ENCODE measurements around the gene KATNA1. TPM values are rescaled to one million over a fixed set of nuclear protein-coding genes. Genes with fewer than 3 reads are reported as not detected.

The KATNA1 gene
- total and polyA plus RNA-seq, 9 of the 15 experiments (the other 6 are each of a cell fraction or from before 2014, with no cell fraction given): 22.5 to 76.9 (median 45.0) TPM

GRCh38 chr6:149642829-149643580 is 5.5 kb downstream of the KATNA1 start:
- CTCF ChIA-PET (ENCODE audit: low intra/inter-chr PET ratio): interaction anchor here (0.6 kb wide), 1 partner anchor 98 kb away, joined by 3 read pairs; no protein-coding TSS in a partner anchor
- Histone ChIP-seq H3K9me1 (ENCODE audit: control insufficient read depth, insufficient read depth, low read length) (no peaks in the 10 kb centered on the region), H3K4me3 (no peak overlapping the region), H3K4me2 (ENCODE audit: insufficient read depth, low read length) (no peak overlapping the region), H3K79me2 (ENCODE audit: control insufficient read depth, insufficient read depth, low read length) (peaks cover 73% of the 10 kb centered on the region), H3K36me3 (ENCODE audit: control insufficient read depth, insufficient read depth, low read length) (peaks cover 13% of the 10 kb centered on the region), H4K20me1 (replicated peaks; ENCODE audit: control insufficient read depth, insufficient read depth, low read length) (no peaks in the 10 kb centered on the region), H3K9ac (ENCODE audit: insufficient read depth in 1 of 2, low read depth in 2 of 2, low read length in 2 of 2) (peak overlapping the region in 1 of 2 experiments; percentile 63; a peak in 1 of 4 replicates), H2AFZ (ENCODE audit: low read depth, low read length) (no peak overlapping the region), H3K9me3 (replicated peaks; ENCODE audit: control insufficient read depth, insufficient read depth, low read depth, low read length) (no peaks in the 10 kb centered on the region), H3K27me3 (ENCODE audit: control insufficient read depth in 2 of 2, insufficient read depth in 2 of 2, low read length in 2 of 2) (no peaks in the 10 kb centered on the region), H3K4me1 (replicated peaks in 1 of 2; ENCODE audit: control insufficient read depth in 2 of 2, insufficient read depth in 2 of 2, low read length in 2 of 2) (peaks cover 4 to 11% of the 10 kb centered on the region in 2 experiments; a peak in 4 of 5 replicates), H3K27ac (ENCODE audit: extremely low read depth, low read depth, low read length) (no peak overlapping the region)
- POLR2A ChIA-PET: interaction anchor here (1.2 to 2.0 kb wide), 4 partner anchors 10 to 98 kb away, joined by 3 to 6 read pairs (median 4); no protein-coding TSS in a partner anchor
- TF ChIP-seq RB1 (IDR thresholded peaks at IDR 0.05; ENCODE audit: low read depth): no peak
- TF ChIP-seq ZBTB49 (CRISPR knock-in tag; IDR thresholded peaks at IDR 0.05; ENCODE audit: borderline replicate concordance): 0 out of 2 replicates have a peak, but pooled peaks have one; percentile 18
- no peak for TF ChIP-seq IFI16 (CRISPR knock-in tag; IDR thresholded peaks at IDR 0.05)
- no peak for TF ChIP-seq ZNF695 (CRISPR knock-in tag; IDR thresholded peaks at IDR 0.05)
- no peak for TF ChIP-seq TSHZ1 (CRISPR knock-in tag; IDR thresholded peaks at IDR 0.05)
- 0 out of 2 replicates have a peak, but pooled peaks have one; percentile 51 for TF ChIP-seq ZNF224 (CRISPR knock-in tag; IDR thresholded peaks at IDR 0.05)
- no peak for TF ChIP-seq IRF2 (CRISPR knock-in tag; IDR thresholded peaks at IDR 0.05)
- 67% methylated on average over 1 of the region's 1 CpG for WGBS (ENCODE audit: insufficient coverage, low coverage, missing lambda C conversion rate)
- BruUV-seq (replicated peaks): no TSS peak
- in situ Hi-C loops (cut with MboI) (no loop called here), intact Hi-C loops (cut with micrococcal nuclease) (no loop called here)
- DNase-seq (ENCODE audit: extremely low read depth in 1 of 4, low spot score in 3 of 4) (no peak), FAIRE-seq (no peak), ATAC-seq (no peak)
